NOMO-1 treated with DMSO at 0.1 percent for 48 hours (cell line): ENCODE data around the gene GALNT2.

Experiments
- DNase-seq: peaks from one replicate; lab custom pipeline; 2025; ENCODE audit not compliant: unreplicated experiment; lab: John Stamatoyannopoulos, UW

GALNT2 gene

GRCh38 chr1:230158415-230159291 lies 91.6 kb downstream of the GALNT2 start:
- DNase-seq = no peak

- DNase-seq = no peak
Observed at GRCh38 chr1:230159580-230159979, 92.5 kb downstream of the GALNT2 start.

GRCh38 chr1:230160957-230161771 lies 94.1 kb downstream of the GALNT2 start:
- DNase-seq = no peak

GRCh38 chr1:230163205-230163604 lies 96.2 kb downstream of the GALNT2 start:
- DNase-seq = no peak

GRCh38 chr1:230163719-230164118 lies 96.7 kb downstream of the GALNT2 start:
- DNase-seq = no peak

GRCh38 chr1:230165536-230165935 lies 98.5 kb downstream of the GALNT2 start:
- no peak for DNase-seq

GRCh38 chr1:230166366-230167132 lies 99.5 kb downstream of the GALNT2 start:
- no peak for DNase-seq

GRCh38 chr1:230167419-230167852 lies 100.4 kb downstream of the GALNT2 start:
- DNase-seq = peak; percentile 18

- DNase-seq = peak; percentile 11
Observed at GRCh38 chr1:230169454-230170152, 102.6 kb downstream of the GALNT2 start.

GRCh38 chr1:230170153-230170547 lies 103.1 kb downstream of the GALNT2 start:
- no peak for DNase-seq

GRCh38 chr1:230170622-230171021 lies 103.6 kb downstream of the GALNT2 start:
- no peak for DNase-seq

- no peak for DNase-seq
Observed at GRCh38 chr1:230171356-230172015, 104.4 kb downstream of the GALNT2 start.

GRCh38 chr1:230172016-230172537 lies 105.0 kb downstream of the GALNT2 start:
- DNase-seq = no peak

- no peak for DNase-seq
Observed at GRCh38 chr1:230173187-230173975, 106.3 kb downstream of the GALNT2 start.

GRCh38 chr1:230174041-230174440 lies 107.0 kb downstream of the GALNT2 start:
- DNase-seq = no peak

- DNase-seq = no peak
Observed at GRCh38 chr1:230174471-230175162, 107.6 kb downstream of the GALNT2 start.

GRCh38 chr1:230175163-230175747 lies 108.2 kb downstream of the GALNT2 start:
- DNase-seq = no peak

GRCh38 chr1:230175839-230176238 lies 108.8 kb downstream of the GALNT2 start:
- no peak for DNase-seq
